Measurements from ENCODE around the gene MOB2.

MOB2 gene

GRCh38 chr11:1486054-1486825 is at the start of gene MOB2:
Gene MOB2 (minus strand): TSS chr11:1486779. CDS start chr11:1486556, 223 bp downstream.
- no peak for DNase-seq (ENCODE audit: low read depth in 2 of 3, low spot score in 2 of 3)

- no peak for DNase-seq (ENCODE audit: low read depth in 2 of 3, low spot score in 2 of 3)
Observed at GRCh38 chr11:1534682-1535081, 48.1 kb upstream of the MOB2 start.

- DNase-seq (ENCODE audit: low read depth in 2 of 3, low spot score in 2 of 3), result no peak
Observed at GRCh38 chr11:1534171-1534570, 47.6 kb upstream of the MOB2 start.

GRCh38 chr11:1533342-1533725 is 46.8 kb upstream of the MOB2 start:
- DNase-seq (ENCODE audit: low read depth in 2 of 3, low spot score in 2 of 3), result no peak

- no peak for DNase-seq (ENCODE audit: low read depth in 2 of 3, low spot score in 2 of 3)
Observed at GRCh38 chr11:1532606-1533341, 46.2 kb upstream of the MOB2 start.

GRCh38 chr11:1532014-1532586 is 45.5 kb upstream of the MOB2 start:
- DNase-seq (ENCODE audit: low read depth in 2 of 3, low spot score in 2 of 3), result no peak

- no peak for DNase-seq (ENCODE audit: low read depth in 2 of 3, low spot score in 2 of 3)
Observed at GRCh38 chr11:1531449-1532013, 45.0 kb upstream of the MOB2 start.

- no peak for DNase-seq (ENCODE audit: low read depth in 2 of 3, low spot score in 2 of 3)
Observed at GRCh38 chr11:1530686-1531448, 44.3 kb upstream of the MOB2 start.

- no peak for DNase-seq (ENCODE audit: low read depth in 2 of 3, low spot score in 2 of 3)
Observed at GRCh38 chr11:1529774-1530173, 43.2 kb upstream of the MOB2 start.

GRCh38 chr11:1529286-1529685 is 42.7 kb upstream of the MOB2 start:
- no peak for DNase-seq (ENCODE audit: low read depth in 2 of 3, low spot score in 2 of 3)

GRCh38 chr11:1528710-1529109 is 42.1 kb upstream of the MOB2 start:
- no peak for DNase-seq (ENCODE audit: low read depth in 2 of 3, low spot score in 2 of 3)

- DNase-seq (ENCODE audit: low read depth in 2 of 3, low spot score in 2 of 3), result no peak
Observed at GRCh38 chr11:1526785-1527184, 40.2 kb upstream of the MOB2 start.

GRCh38 chr11:1523779-1524178 is 37.2 kb upstream of the MOB2 start:
- no peak for DNase-seq (ENCODE audit: low read depth in 2 of 3, low spot score in 2 of 3)

- no peak for DNase-seq (ENCODE audit: low read depth in 2 of 3, low spot score in 2 of 3)
Observed at GRCh38 chr11:1523077-1523476, 36.5 kb upstream of the MOB2 start.

GRCh38 chr11:1522081-1522424 is 35.5 kb upstream of the MOB2 start:
- DNase-seq (ENCODE audit: low read depth in 2 of 3, low spot score in 2 of 3), result no peak

- DNase-seq (ENCODE audit: low read depth in 2 of 3, low spot score in 2 of 3), result no peak
Observed at GRCh38 chr11:1521382-1522080, 35.0 kb upstream of the MOB2 start.

- no peak for DNase-seq (ENCODE audit: low read depth in 2 of 3, low spot score in 2 of 3)
Observed at GRCh38 chr11:1520663-1521267, 34.2 kb upstream of the MOB2 start.

GRCh38 chr11:1520209-1520662 is 33.7 kb upstream of the MOB2 start:
- DNase-seq (ENCODE audit: low read depth in 2 of 3, low spot score in 2 of 3), result no peak

- no peak for DNase-seq (ENCODE audit: low read depth in 2 of 3, low spot score in 2 of 3)
Observed at GRCh38 chr11:1519028-1520010, 32.7 kb upstream of the MOB2 start.

Data from activated CD8-positive, alpha-beta memory T cell treated with anti-CD3 and anti-CD28 coated beads for 48 hours (primary cell).